Lower leg skin (tissue), 3 donors: ENCODE results near the gene FAM25A.
"Not testable (repeated sequence)": the region's sequence is repeated elsewhere in the genome, so short reads cannot be mapped to it uniquely, and the experiment has no call there.

Experiments
- CTCF ChIP-seq, 3 donors: fragments of 450-650 bp; IDR thresholded peaks; one replicate each; pipeline ENCODE4 v1.5.1; 2016; ENCODE audit warnings: antibody characterized with exemption in 3 of 3, mild to moderate bottlenecking in 3 of 3, moderate library complexity in 2 of 3
- POLR2A ChIP-seq, 2 donors: fragments of 450-650 bp; IDR thresholded peaks; one replicate each; pipeline ENCODE4 v1.6.1; 2016 to 2017; ENCODE audit warnings: antibody characterized with exemption in 2 of 2, mild to moderate bottlenecking in 1 of 2, moderate library complexity in 1 of 2

- not testable (repeated sequence) for TF ChIP-seq CTCF, POLR2A (IDR thresholded peaks at IDR 0.05)
These were observed 23.5 kb downstream of the FAM25A start for GRCh38 chr10:87043579-87043978.
